HepG2 (cell line): Measurements from ENCODE around the gene SELPLG. TPM values are rescaled to one million over a fixed set of nuclear protein-coding genes. Genes with fewer than 3 reads are reported as not detected.

Source experiments
- KDM2A ChIP-seq: sonication (generic); formaldehyde crosslinking; IDR thresholded peaks from 2 replicates; pipeline ENCODE4 v1.4.0; 2020; ENCODE audit warnings: low read depth, missing genetic modification reagents, borderline replicate concordance
- SMC3 ChIP-seq: IDR thresholded peaks from 2 replicates; pipeline ENCODE4 v1.6.1; 2011; ENCODE audit warnings: low read length, improper control_type of control experiment
- ZNF20 ChIP-seq: sonication (generic); formaldehyde crosslinking; IDR thresholded peaks from 2 replicates; pipeline ENCODE4 v1.4.0; 2020; ENCODE audit warnings: mild to moderate bottlenecking, moderate library complexity, missing genetic modification reagents
- ZNF333 ChIP-seq: sonication (generic); formaldehyde crosslinking; IDR thresholded peaks from 2 replicates; pipeline ENCODE4 v1.4.0; 2020; ENCODE audit warnings: mild to moderate bottlenecking, missing genetic modification reagents, borderline replicate concordance
- ZNF557 ChIP-seq: sonication (generic); formaldehyde crosslinking; IDR thresholded peaks from 2 replicates; pipeline ENCODE4 v1.4.0; 2020; ENCODE audit warnings: missing genetic modification reagents
- polyA plus RNA-seq, 8 experiments: library from polyadenylated mRNA; depleted of rRNA in 3 of 8; stranded (reverse) in 7 of 8; unstranded in 1 of 8; fragments of >200 nt; fragmentation: Illumina TruSeq in 4 of 8; extraction: Trizol in 4 of 8; gene quantifications; 2 replicates each; pipeline versions ENCODE4 v1.2.1 to v1.2.3, GENCODE V29; 2011 to 2016; ENCODE audit warnings: low read depth in 4 of 8, missing spikeins in 1 of 8, mixed read lengths in 1 of 8; ENCODE audit not compliant: insufficient read depth in 1 of 8
- total RNA-seq, 5 experiments: library from RNA; depleted of rRNA; stranded (reverse); fragments of >200 nt; fragmentation: Illumina TruSeq; extraction: Trizol; gene quantifications; 2 replicates each; pipeline ENCODE4 v1.2.3, GENCODE V29; 2016; ENCODE audit warnings: low read depth in 1 of 5
- TF ChIP-seq, protein P1 (sequence below): sonication (generic); formaldehyde crosslinking; IDR thresholded peaks from 2 replicates; pipeline ENCODE4 v1.4.0; 2020; ENCODE audit warnings: mild to moderate bottlenecking, missing genetic modification reagents, borderline replicate concordance
- TF ChIP-seq, protein P2 (sequence below): sonication (generic); formaldehyde crosslinking; IDR thresholded peaks from 2 replicates; pipeline ENCODE4 v1.9.0; 2022; ENCODE audit warnings: low read depth, missing genetic modification reagents

SELPLG gene
- total and polyA plus RNA-seq, 2 of the 13 experiments (the other 11 are each of a cell fraction or from before 2014, with no cell fraction given) = 0.12 TPM; not detected in 1

DNA sequence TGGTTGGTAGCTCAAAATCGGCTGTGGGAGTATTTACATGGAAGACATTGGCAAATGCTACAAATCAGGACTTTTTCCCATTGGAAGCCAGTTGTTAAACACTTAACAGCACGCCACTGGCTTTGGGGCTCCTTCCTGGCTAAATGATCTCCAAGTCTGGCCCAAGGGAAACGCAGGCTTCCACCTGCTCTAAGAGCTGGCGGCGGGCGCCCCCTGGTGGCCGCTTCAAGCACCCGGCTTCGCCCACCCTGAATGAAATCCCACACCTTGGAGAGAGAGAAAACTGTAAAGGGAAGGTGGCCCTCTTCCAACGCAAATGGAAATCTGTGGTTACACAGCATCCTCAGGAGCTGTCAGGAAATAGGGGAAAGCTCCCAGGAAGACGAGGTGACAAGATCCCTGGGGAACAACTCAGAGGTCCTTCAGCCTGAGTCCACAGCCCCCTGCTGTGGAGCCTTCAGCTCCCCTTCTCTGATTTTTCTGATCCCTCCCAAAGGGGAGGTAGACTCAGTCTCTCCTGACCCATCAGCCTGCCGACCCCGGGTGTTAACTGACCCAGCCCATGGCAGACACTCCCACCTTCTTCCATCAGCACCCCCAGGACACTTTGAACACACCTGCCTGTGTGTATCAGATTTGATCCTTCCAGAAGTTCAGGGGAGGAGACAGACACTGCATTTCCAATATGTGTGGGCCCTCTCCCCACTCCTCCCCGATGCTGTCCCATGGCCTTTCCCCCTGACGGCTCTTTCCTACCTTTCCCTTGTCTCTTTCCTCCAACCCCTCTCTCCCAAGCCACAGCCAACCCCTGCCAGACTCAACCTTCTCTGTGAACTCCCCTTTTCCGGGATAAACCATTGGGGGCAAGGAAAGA, 15.4 kb downstream of the SELPLG start (continued):
- no peak for TF ChIP-seq ZNF20 (CRISPR knock-in tag)
- TF ChIP-seq KDM2A (CRISPR knock-in tag) = peak; percentile 43; the same call in 1 of the 2 replicates
- peak; percentile 69 for TF ChIP-seq SMC3
- no peak for TF ChIP-seq ZNF557 (CRISPR knock-in tag)
- TF ChIP-seq ZNF333 (CRISPR knock-in tag) = no peak
- TF ChIP-seq, protein P1, sequence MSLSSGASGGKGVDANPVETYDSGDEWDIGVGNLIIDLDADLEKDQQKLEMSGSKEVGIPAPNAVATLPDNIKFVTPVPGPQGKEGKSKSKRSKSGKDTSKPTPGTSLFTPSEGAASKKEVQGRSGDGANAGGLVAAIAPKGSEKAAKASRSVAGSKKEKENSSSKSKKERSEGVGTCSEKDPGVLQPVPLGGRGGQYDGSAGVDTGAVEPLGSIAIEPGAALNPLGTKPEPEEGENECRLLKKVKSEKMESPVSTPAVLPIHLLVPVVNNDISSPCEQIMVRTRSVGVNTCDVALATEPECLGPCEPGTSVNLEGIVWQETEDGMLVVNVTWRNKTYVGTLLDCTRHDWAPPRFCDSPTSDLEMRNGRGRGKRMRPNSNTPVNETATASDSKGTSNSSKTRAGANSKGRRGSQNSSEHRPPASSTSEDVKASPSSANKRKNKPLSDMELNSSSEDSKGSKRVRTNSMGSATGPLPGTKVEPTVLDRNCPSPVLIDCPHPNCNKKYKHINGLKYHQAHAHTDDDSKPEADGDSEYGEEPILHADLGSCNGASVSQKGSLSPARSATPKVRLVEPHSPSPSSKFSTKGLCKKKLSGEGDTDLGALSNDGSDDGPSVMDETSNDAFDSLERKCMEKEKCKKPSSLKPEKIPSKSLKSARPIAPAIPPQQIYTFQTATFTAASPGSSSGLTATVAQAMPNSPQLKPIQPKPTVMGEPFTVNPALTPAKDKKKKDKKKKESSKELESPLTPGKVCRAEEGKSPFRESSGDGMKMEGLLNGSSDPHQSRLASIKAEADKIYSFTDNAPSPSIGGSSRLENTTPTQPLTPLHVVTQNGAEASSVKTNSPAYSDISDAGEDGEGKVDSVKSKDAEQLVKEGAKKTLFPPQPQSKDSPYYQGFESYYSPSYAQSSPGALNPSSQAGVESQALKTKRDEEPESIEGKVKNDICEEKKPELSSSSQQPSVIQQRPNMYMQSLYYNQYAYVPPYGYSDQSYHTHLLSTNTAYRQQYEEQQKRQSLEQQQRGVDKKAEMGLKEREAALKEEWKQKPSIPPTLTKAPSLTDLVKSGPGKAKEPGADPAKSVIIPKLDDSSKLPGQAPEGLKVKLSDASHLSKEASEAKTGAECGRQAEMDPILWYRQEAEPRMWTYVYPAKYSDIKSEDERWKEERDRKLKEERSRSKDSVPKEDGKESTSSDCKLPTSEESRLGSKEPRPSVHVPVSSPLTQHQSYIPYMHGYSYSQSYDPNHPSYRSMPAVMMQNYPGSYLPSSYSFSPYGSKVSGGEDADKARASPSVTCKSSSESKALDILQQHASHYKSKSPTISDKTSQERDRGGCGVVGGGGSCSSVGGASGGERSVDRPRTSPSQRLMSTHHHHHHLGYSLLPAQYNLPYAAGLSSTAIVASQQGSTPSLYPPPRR (CRISPR knock-in tag) = no peak
- TF ChIP-seq, protein P2, sequence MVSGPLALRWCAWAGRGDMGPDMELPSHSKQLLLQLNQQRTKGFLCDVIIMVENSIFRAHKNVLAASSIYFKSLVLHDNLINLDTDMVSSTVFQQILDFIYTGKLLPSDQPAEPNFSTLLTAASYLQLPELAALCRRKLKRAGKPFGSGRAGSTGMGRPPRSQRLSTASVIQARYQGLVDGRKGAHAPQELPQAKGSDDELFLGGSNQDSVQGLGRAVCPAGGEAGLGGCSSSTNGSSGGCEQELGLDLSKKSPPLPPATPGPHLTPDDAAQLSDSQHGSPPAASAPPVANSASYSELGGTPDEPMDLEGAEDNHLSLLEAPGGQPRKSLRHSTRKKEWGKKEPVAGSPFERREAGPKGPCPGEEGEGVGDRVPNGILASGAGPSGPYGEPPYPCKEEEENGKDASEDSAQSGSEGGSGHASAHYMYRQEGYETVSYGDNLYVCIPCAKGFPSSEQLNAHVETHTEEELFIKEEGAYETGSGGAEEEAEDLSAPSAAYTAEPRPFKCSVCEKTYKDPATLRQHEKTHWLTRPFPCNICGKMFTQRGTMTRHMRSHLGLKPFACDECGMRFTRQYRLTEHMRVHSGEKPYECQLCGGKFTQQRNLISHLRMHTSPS (CRISPR knock-in tag) = no peak
- TF ChIP-seq, all 625 proteins: peak for 23
